HG03103 (cell line): Measurements from ENCODE around the gene MRPS18A.
"Not testable (repeated sequence)": the region's sequence is repeated elsewhere in the genome, so short reads cannot be mapped to it uniquely, and the experiment has no call there.

ENCODE experiments used
- ATAC-seq: cut with Tn5 transposase; IDR thresholded peaks from one replicate; pipeline ENCODE4 v1.9.1; 2021; ENCODE audit warnings: low read depth; ENCODE audit not compliant: unreplicated experiment

The MRPS18A gene

GRCh38 chr6:43639984-43640800 is 47.4 kb downstream of the MRPS18A start:
- ATAC-seq: no peak

GRCh38 chr6:43636308-43636659 is 51.3 kb downstream of the MRPS18A start:
- ATAC-seq: peak; percentile 11

DNA sequence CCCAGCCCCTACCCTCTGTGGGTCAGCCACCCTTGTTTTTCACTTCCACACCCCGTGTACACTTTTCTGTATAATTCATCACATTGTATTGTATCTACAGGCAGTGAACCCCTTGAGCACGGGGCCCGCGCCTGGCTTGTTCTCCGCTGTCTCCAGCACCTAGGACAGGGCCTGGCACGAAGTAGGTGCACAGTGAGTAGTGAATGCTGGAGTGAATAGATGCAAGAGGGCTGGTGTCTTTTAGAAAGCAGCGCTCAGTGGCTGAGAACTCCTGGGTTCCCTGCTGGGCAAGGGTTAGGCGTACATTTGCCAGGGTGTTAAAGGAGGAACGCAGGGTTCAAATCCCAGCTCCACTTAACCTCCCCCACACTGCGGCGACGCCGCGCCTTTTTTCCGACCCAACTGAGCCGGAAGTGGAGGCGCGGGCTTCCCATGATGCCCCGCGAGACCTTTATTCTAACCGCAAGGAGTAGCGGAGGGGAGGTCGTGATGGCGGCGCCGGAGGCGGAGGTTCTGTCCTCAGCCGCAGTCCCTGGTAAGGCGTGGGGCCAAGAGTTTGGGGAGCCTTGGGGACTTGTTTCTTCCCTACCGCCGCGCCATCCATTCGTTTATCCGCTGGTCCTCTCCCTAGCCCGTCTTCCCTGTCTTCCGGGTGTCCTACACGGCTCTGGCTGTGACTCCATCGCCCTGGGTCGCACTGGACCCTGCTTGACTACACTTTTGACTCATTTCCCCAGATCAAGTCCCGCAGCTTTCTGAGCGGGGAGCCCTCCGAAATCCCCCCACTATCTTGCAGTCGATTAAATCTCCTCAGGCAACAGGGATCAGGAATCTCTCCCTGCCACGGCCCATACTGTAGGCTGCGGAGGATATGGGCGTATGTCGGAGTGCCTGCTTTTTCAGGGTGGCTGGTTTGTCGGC is 51.9 kb downstream of the MRPS18A start, which contains the start of gene MAD2L1BP:
Gene MAD2L1BP (plus strand): TSS at position 454 of the 921 bp plus-strand sequence. CDS start 36 bp downstream, at position 490.
- peak; percentile 68 for ATAC-seq

DNA sequence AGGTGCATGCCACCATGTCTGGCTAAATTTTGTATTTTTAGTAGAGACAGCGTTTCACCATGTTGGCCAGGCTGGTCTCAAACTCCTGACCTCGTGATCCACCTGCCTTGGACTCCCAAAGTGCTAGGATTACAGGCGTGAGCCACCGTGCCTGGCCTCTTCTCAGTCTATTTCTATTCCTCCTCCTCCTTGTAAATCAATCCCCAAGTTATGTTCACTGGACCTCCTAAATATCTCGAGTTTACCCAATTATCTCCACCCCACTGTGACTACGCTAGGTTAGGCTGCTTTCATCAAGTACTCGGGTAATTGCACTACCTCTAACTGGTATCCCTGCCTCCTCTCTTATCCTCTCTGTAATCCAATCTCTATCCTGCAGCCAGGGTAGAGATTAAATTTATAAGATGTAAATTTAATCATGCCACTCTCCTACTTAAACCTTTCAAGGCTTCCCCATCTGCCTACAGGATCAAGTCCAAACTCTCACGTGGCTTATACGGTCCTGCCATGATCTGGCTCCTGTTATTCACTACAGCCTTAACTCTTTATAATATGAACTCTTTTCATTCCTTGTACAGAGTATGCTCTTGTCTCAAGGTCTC is 52.8 kb downstream of the MRPS18A start:
- ATAC-seq: no peak

GRCh38 chr6:43633002-43633401 is 54.6 kb downstream of the MRPS18A start:
- ATAC-seq: not testable (repeated sequence)

DNA sequence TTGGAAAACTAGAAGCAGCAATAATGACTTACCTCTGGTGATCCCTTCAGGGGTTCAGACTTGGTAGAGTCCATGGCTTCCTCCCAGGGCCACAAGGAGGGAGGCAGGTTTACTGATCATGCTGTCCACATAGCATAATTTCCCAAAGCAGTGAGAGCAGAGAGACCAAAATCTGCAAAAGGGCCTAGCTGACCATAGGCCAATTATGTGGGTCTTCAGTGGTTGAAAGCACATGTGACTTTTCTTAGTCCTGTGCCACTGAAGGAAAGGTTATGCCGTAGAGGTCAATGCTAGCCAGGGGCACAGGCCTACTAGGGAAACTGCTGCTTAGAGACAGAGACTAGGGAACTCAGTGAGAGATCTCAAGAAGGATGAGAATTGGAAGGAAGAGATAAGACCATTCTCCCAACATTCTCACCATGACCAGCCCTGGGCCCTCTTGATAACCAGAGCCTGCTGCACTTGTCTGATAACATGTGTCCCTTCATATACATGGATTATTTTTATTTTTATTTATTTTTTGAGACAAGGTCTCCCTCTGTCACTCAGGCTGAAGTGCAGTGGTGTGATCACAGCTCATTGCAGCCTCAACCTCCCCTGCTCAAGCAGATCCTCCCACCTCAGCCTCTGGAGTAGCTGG is 56.5 kb downstream of the MRPS18A start:
- ATAC-seq: no peak

- ATAC-seq: peak; percentile 55
Observed at GRCh38 chr6:43629505-43630300, 57.9 kb downstream of the MRPS18A start.

GRCh38 chr6:43629104-43629504 is 58.5 kb downstream of the MRPS18A start, which contains the start of gene GTPBP2:
TSS of gene GTPBP2 (minus strand) at chr6:43629264. CDS start at chr6:43629162, 102 bp downstream.
- ATAC-seq: peak; percentile 82

- ATAC-seq: no peak
Observed at GRCh38 chr6:43628393-43629103, 59.0 kb downstream of the MRPS18A start.

GRCh38 chr6:43627008-43627825 is 60.4 kb downstream of the MRPS18A start:
- no peak for ATAC-seq

DNA sequence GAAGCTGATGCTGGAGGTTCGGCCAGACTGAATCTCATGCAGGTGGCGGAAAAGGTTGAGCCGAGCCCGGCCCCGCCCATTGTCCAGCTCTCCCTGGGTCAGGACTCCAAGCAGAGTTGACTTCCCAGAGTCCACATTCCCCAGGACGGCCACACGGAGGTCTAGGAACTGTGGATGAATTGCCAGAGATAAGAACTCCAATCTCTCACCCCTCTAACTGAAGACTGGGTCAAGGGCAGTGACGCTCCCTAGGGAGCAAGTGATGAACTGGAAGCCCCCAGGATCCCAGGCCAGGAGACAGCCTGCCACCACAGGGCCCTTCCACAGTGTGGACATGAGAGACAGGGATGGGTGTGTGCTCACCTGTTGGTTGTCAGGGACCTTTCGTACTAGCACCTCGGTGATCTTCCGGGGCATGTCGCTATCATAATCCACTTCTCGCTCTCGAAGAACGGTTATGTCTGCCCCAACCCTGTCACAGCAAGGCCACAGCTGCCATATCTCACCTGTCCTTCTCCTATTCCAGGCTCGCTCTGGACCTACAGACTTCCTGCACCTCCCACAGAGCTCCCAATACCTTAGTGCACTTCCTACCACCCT is 62.1 kb downstream of the MRPS18A start:
- ATAC-seq: no peak

- no peak for ATAC-seq
Observed at GRCh38 chr6:43624786-43625288, 62.8 kb downstream of the MRPS18A start.

DNA sequence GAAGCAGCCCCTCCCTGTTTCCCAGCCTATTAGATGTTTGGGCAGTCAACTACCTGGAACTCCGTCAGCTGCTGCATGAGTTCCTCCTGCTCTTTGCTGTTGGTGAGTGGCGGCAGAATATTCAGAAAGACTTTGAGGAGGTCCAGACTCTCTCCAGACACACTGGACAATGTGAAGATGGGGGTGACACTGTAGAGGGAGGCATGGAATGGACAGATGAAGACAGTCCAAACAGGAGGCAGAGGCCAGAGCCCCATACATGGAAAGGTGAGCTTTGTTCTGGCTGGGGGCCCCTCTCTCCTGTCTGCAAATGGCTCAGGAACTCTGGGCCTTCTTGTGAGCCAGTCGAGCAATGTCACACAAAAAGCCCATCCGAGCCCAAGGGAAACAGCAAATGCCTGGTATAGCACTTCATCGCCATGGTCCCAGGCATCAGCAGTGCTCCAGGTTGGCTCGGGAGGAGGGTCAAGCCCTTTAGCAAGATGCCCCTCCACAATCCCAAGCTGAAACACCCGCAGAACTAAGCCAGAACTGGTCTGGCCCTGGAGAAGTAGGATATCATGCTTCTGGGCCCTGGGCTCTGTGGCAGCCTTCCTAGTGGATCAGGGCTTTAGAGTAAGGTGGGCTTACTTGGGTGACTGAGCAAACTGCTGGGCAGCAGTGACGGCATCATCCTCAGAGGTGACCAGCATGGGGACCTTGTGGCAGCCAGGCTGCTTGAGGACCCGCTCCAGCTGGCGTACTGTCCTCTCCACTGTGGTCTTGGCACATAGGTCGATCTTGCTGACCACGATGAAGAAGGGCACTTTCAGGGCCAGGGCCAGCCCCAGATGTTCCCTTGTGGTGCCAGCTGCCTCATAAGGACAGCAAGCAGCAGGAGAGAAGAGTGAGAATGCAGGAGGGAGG is 63.5 kb downstream of the MRPS18A start:
- no peak for ATAC-seq

GRCh38 chr6:43622541-43622940 is 65.0 kb downstream of the MRPS18A start:
- no peak for ATAC-seq

DNA sequence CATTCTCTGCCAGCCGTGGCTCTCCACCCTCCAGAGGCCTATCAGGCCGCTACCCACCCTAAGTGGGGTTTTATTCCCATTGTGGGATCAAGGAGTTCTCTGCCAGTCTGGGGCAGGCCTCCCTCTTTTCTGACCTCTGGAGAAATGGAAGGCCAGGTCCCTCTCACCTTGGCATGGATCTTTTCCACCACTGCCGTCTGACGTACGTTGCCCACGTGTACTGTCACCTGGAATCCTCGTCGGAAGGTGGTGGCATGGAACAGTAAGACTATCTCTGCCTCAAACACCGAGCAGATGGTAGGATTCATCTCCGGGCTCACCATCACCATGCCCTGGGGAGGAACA is 65.8 kb downstream of the MRPS18A start:
- no peak for ATAC-seq
